H1 (cell line): ENCODE measurements around the gene LRRC32. TPM values are rescaled to one million over a fixed set of nuclear protein-coding genes. Genes with fewer than 3 reads are reported as not detected.
A peak's percentile ranks its signal among the peaks of the same experiment; 100 is the strongest.
"Not testable (repeated sequence)": the region's sequence is repeated elsewhere in the genome, so short reads cannot be mapped to it uniquely, and the experiment has no call there.

Experiments
- CTCF ChIA-PET: fragments of 300-600 bp; sonication (Branson Sonifier 250); formaldehyde crosslinking; loops from one replicate; lab custom pipeline; 2021; ENCODE audit not compliant: partially characterized antibody; lab: Charles Lee
- POLR2A ChIA-PET: fragments of 300-600 bp; sonication (Branson Sonifier 250); formaldehyde crosslinking; loops from one replicate; lab custom pipeline; 2021; ENCODE audit warnings: inconsistent platforms; ENCODE audit not compliant: partially characterized antibody; lab: Charles Lee
- DNase-seq, 2 experiments: peaks; one replicate each; pipeline versions ENCODE4 v3.0.0 to v3.0.0-alpha.2; 2010 to 2022; ENCODE audit warnings: low spot score in 2 of 2, low read depth in 1 of 2, mixed read lengths in 1 of 2
- FAIRE-seq: peaks from 2 replicates; lab custom pipeline; 2011; peaks lifted over from hg19 to GRCh38; lab: Jason Lieb, UNC
- H2AFZ ChIP-seq: 2 replicates; pipeline ENCODE4 v1.8.1; 2012; ENCODE audit warnings: low read length, inconsistent platforms
- H2AK5ac ChIP-seq: 2 replicates; pipeline ENCODE4 v1.6.1; 2013; ENCODE audit warnings: low read depth, low read length
- H2BK120ac ChIP-seq: replicated peaks from 2 replicates; pipeline ENCODE3; 2013; ENCODE audit warnings: low read depth, low read length, inconsistent platforms
- H2BK12ac ChIP-seq: 2 replicates; pipeline ENCODE4 v1.6.1; 2013; ENCODE audit warnings: low read depth, low read length
- H2BK15ac ChIP-seq: 2 replicates; pipeline ENCODE4 v1.6.1; 2013; ENCODE audit warnings: low read length
- H2BK20ac ChIP-seq: 2 replicates; pipeline ENCODE4 v1.6.1; 2013; ENCODE audit warnings: low read length
- H2BK5ac ChIP-seq: 2 replicates; pipeline ENCODE4 v1.6.1; 2013; ENCODE audit warnings: low read depth, low read length
- H3K14ac ChIP-seq: 2 replicates; pipeline ENCODE4 v1.6.1; 2013; ENCODE audit warnings: inconsistent platforms; ENCODE audit not compliant: insufficient read length
- H3K18ac ChIP-seq: 2 replicates; pipeline ENCODE4 v1.6.1; 2013; ENCODE audit warnings: low read length; ENCODE audit errors: extremely low read depth
- H3K23ac ChIP-seq: 2 replicates; pipeline ENCODE4 v1.6.1; 2013; ENCODE audit warnings: inconsistent platforms; ENCODE audit not compliant: insufficient read length
- H3K23me2 ChIP-seq: 2 replicates; pipeline ENCODE4 v1.6.1; 2013; ENCODE audit warnings: low read depth, low read length
- H3K27ac ChIP-seq: 2 replicates; pipeline ENCODE4 v1.6.1; 2011; ENCODE audit warnings: low read depth, low read length, inconsistent platforms
- H3K27me3 ChIP-seq, 4 experiments: replicated peaks in 1 of 4; 1 replicate in 1 of 4; 2 replicates in 3 of 4; pipeline versions ENCODE4 v1.6.1 to v1.8.1; 2011 to 2013; ENCODE audit warnings: low read length in 3 of 4, mild to moderate bottlenecking in 3 of 4, inconsistent platforms in 2 of 4, mixed read lengths in 2 of 4, moderate library complexity in 1 of 4; ENCODE audit not compliant: control insufficient read depth in 3 of 4, insufficient read depth in 3 of 4; ENCODE audit errors: extremely low read depth in 1 of 4
- H3K36me3 ChIP-seq, 4 experiments: 2 replicates each; pipeline versions ENCODE4 v1.6.1 to v1.8.1; 2011 to 2013; ENCODE audit warnings: mild to moderate bottlenecking in 4 of 4, low read length in 3 of 4, moderate library complexity in 2 of 4, control low read depth in 1 of 4, inconsistent platforms in 1 of 4; ENCODE audit not compliant: insufficient read depth in 4 of 4, control insufficient read depth in 2 of 4
- H3K4ac ChIP-seq: replicated peaks from 2 replicates; pipeline ENCODE3; 2013; ENCODE audit warnings: low read length, low read depth, mixed read lengths, inconsistent platforms; ENCODE audit not compliant: insufficient read length
- H3K4me1 ChIP-seq, 4 experiments: replicated peaks in 1 of 4; 1 replicate in 1 of 4; 2 replicates in 3 of 4; pipeline versions ENCODE4 v1.6.1 to v1.8.1; 2011 to 2013; ENCODE audit warnings: low read length in 3 of 4, inconsistent platforms in 2 of 4, mixed read lengths in 1 of 4; ENCODE audit not compliant: insufficient read depth in 4 of 4, control insufficient read depth in 3 of 4
- H3K4me2 ChIP-seq, 2 experiments: 2 replicates each; pipeline versions ENCODE4 v1.6.1 to v1.8.1; 2011 to 2013; ENCODE audit warnings: low read depth in 2 of 2, low read length in 2 of 2, control low read depth in 1 of 2, inconsistent platforms in 1 of 2, mild to moderate bottlenecking in 1 of 2; ENCODE audit not compliant: insufficient read depth in 1 of 2
- H3K4me3 ChIP-seq, 4 experiments: fragments of 200-600, 300-600 bp in 1 of 4; sonication (generic), shearing (Covaris generic), sonication (Bioruptor Twin) in 1 of 4; 2 replicates each; pipeline versions ENCODE4 v1.5.1 to v1.8.1; 2011 to 2016; ENCODE audit warnings: low read length in 4 of 4, low read depth in 3 of 4, control low read depth in 2 of 4, inconsistent platforms in 2 of 4, mild to moderate bottlenecking in 2 of 4, mixed read lengths in 1 of 4, moderate library complexity in 1 of 4; ENCODE audit not compliant: insufficient read depth in 2 of 4; ENCODE audit errors: extremely low read depth in 1 of 4
- H3K56ac ChIP-seq: replicated peaks from 2 replicates; pipeline ENCODE3; 2013; ENCODE audit warnings: low read depth, mild to moderate bottlenecking, mixed read lengths, low read length, inconsistent platforms; ENCODE audit not compliant: insufficient read length
- H3K79me1 ChIP-seq: 2 replicates; pipeline ENCODE4 v1.6.1; 2013; ENCODE audit warnings: low read depth, low read length, control low read depth
- H3K79me2 ChIP-seq, 2 experiments: 2 replicates each; pipeline versions ENCODE4 v1.6.1 to v1.8.1; 2012 to 2013; ENCODE audit warnings: low read length in 2 of 2, mild to moderate bottlenecking in 2 of 2, inconsistent platforms in 1 of 2; ENCODE audit not compliant: insufficient read depth in 2 of 2, control insufficient read depth in 1 of 2
- H3K9ac ChIP-seq, 4 experiments: replicated peaks in 1 of 4; 1 replicate in 1 of 4; 2 replicates in 3 of 4; pipeline versions ENCODE4 v1.6.1 to v1.8.1; 2011 to 2013; ENCODE audit warnings: low read depth in 3 of 4, low read length in 3 of 4, control low read depth in 2 of 4, mild to moderate bottlenecking in 2 of 4, moderate library complexity in 2 of 4, inconsistent platforms in 1 of 4; ENCODE audit errors: extremely low read depth in 1 of 4
- H3K9me3 ChIP-seq, 2 experiments: 2 replicates each; pipeline versions ENCODE4 v1.6.1 to v1.8.1; 2012 to 2013; ENCODE audit warnings: mild to moderate bottlenecking in 2 of 2, moderate library complexity in 2 of 2, control low read depth in 1 of 2, inconsistent platforms in 1 of 2, low read depth in 1 of 2, low read length in 1 of 2, mixed read lengths in 1 of 2; ENCODE audit not compliant: insufficient read depth in 2 of 2
- H4K20me1 ChIP-seq, 2 experiments: replicated peaks in 1 of 2; 2 replicates each; pipeline versions ENCODE3 to v1.8.1; 2011 to 2013; ENCODE audit warnings: inconsistent platforms in 2 of 2, low read length in 2 of 2, mild to moderate bottlenecking in 1 of 2; ENCODE audit not compliant: insufficient read depth in 2 of 2, control insufficient read depth in 1 of 2
- H4K5ac ChIP-seq: 2 replicates; pipeline ENCODE4 v1.6.1; 2013; ENCODE audit warnings: low read length, low read depth, mixed read lengths, inconsistent platforms; ENCODE audit not compliant: insufficient read length
- H4K8ac ChIP-seq: 2 replicates; pipeline ENCODE4 v1.8.0; 2013; ENCODE audit warnings: mild to moderate bottlenecking, moderate library complexity, low read length, inconsistent platforms; ENCODE audit not compliant: insufficient read depth; ENCODE audit errors: extremely low read depth
- H4K91ac ChIP-seq: replicated peaks from 2 replicates; pipeline ENCODE3; 2013; ENCODE audit warnings: low read length, mixed read lengths, inconsistent platforms; ENCODE audit not compliant: insufficient read length
- EGR1 ChIP-seq: IDR thresholded peaks from 2 replicates; pipeline ENCODE4 v1.6.1; 2011; ENCODE audit warnings: low read depth, low read length, borderline replicate concordance
- GABPA ChIP-seq: IDR thresholded peaks from 2 replicates; pipeline ENCODE4 v1.6.1; 2011; ENCODE audit warnings: mild to moderate bottlenecking, low read length, moderate library complexity, borderline replicate concordance; ENCODE audit not compliant: insufficient read depth
- HDAC6 ChIP-seq: IDR thresholded peaks from one replicate; pipeline ENCODE4 v1.7.1; 2012; ENCODE audit warnings: low read depth, mild to moderate bottlenecking, inconsistent platforms, low read length, moderate library complexity
- SIRT6 ChIP-seq: IDR thresholded peaks from one replicate; pipeline ENCODE4 v1.7.1; 2012; ENCODE audit warnings: low read length, inconsistent platforms
- SRF ChIP-seq: IDR thresholded peaks from 2 replicates; pipeline ENCODE4 v1.6.1; 2011; ENCODE audit warnings: mild to moderate bottlenecking, low read depth, low read length, moderate library complexity
- WGBS, 2 experiments: shearing (Covaris generic) in 1 of 2; methylation state at CpG; one replicate each; pipeline versions ENCODE4 v1.1.6 to v1.1.7; 2013 to 2015; ENCODE audit warnings: low lambda C conversion rate in 2 of 2, mixed read lengths in 2 of 2, inconsistent platforms in 1 of 2, low coverage in 1 of 2, missing lambda C conversion rate in 1 of 2; ENCODE audit not compliant: insufficient replicate concordance in 2 of 2, insufficient coverage in 1 of 2, insufficient read length in 1 of 2; ENCODE audit errors: extremely low coverage in 1 of 2, missing lambda C conversion rate in 1 of 2; 5-methylcytosine and 5-hydroxymethylcytosine counted together
- polyA plus RNA-seq, 7 experiments: library from polyadenylated mRNA; depleted of rRNA in 3 of 7; stranded (reverse) in 5 of 7; unstranded in 2 of 7; fragments of >200 nt in 5 of 7; fragments of 200-250 nt in 2 of 7; gene quantifications; 1 replicate in 5 of 7; 2 replicates in 1 of 7; 4 replicates in 1 of 7; pipeline versions ENCODE4 v1.2.1 to v1.2.3, GENCODE V29; 2011 to 2013; ENCODE audit warnings: missing spikeins in 2 of 7, mixed read lengths in 2 of 7
- total RNA-seq: library from RNA; stranded (reverse); fragmentation: NEBNext Ultra II Directional; extraction: Animal tissue kit (Norgen Biotek cat#: 25700); gene quantifications from 2 replicates; pipeline ENCODE4 v1.2.1, GENCODE V29; 2021

The LRRC32 gene
- total and polyA plus RNA-seq, 2 of the 8 experiments (the other 6 are each of a cell fraction or from before 2014, with no cell fraction given): 0.99 to 1.9 TPM

DNA sequence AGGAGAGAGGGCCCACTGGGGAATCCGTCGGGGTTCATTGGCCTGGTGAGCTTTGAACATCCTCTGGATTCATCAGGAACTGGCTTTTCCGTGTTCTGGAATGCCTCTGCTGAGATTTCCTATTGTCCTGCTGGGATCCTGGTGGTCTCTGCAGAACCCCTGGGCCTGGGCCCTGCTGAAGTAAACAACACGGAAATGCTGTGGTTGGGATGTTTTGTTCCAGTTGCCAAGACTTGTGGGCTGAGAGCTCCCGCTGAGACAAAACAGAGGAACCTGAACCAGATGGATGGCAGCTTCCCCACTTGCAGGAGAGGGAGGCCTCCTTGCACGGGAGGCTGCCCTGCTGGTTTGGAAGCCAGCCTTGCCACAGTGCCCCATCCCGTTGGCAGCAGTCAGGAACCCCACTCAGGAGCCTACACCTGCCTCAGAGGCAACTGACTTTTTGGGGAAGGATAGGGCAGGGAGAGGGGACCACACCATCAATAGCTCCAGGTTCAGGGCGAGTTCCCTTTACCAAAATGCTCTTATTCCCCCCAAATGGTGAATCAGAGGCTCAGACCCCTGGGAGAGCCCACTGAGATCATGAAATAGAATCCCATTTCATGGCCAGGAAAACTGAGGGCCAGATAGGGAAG lies 60.7 kb downstream of the LRRC32 start (continued):
- TF ChIP-seq GABPA (no peak), SIRT6 (no peak), HDAC6 (no peak), SRF (no peak), EGR1 (no peak)

DNA sequence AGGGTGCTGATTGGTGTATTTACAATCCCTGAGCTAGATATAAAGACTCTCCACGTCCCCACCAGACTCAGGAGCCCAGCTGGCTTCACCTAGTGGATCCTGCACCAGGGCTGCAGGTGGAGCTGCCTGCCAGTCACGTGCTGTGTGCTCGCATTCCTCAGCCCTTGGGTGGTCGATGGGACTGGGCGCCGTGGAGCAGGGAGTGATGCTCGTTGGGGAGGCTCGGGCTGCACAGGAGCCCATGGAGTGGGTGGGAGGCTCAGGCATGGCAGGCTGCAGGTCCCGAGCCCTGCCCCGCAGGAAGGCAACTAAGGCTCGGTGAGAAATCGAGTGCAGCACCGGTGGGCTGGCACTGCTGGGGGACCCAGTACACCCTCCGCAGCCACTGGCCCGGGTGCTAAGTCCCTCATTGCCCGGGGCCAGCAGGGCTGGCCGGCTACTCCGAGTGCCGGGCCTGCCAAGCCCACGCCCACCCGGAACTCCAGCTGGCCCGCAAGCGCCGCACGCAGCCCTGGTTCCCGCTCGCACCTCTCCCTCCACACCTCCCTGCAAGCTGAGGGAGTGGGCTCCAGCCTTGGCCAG lies 61.6 kb downstream of the LRRC32 start:
- H2BK5ac ChIP-seq, H3K23ac ChIP-seq, POLR2A ChIA-PET, H4K20me1 ChIP-seq, H3K4me2 ChIP-seq, H4K8ac ChIP-seq, H2AK5ac ChIP-seq, H3K79me1 ChIP-seq, H2BK120ac ChIP-seq, H2AFZ ChIP-seq, H3K27ac ChIP-seq, H2BK20ac ChIP-seq, H3K4ac ChIP-seq, FAIRE-seq, H3K27me3 ChIP-seq, H3K79me2 ChIP-seq, H3K56ac ChIP-seq, H2BK15ac ChIP-seq, H3K4me3 ChIP-seq, H3K9ac ChIP-seq, H3K18ac ChIP-seq, H4K5ac ChIP-seq, H3K14ac ChIP-seq, H2BK12ac ChIP-seq, H3K23me2 ChIP-seq, H3K36me3 ChIP-seq, H4K91ac ChIP-seq, H3K9me3 ChIP-seq: not testable (repeated sequence)
- peak in 1 of 2 experiments; percentile 43 for DNase-seq
- 81% methylated on average over 11 of the region's 27 CpGs; no CpG with 5 or more reads in 1 of the 2 experiments for WGBS, 2 experiments
- CTCF ChIA-PET: interaction anchor here (0.7 to 4.7 kb wide), 7 partner anchors 9 to 401 kb away, joined by 3 to 36 read pairs (median 4); no protein-coding TSS in a partner anchor
- H3K4me1 ChIP-seq: peaks cover 0 to 18% (median 10%) of the 10 kb centered on the region in 4 experiments; a peak in 6 of 7 replicates
